ENCODE data around the gene FPGS.
"Not testable (repeated sequence)": the region's sequence is repeated elsewhere in the genome, so short reads cannot be mapped to it uniquely, and the experiment has no call there.

Gene FPGS, protein sequence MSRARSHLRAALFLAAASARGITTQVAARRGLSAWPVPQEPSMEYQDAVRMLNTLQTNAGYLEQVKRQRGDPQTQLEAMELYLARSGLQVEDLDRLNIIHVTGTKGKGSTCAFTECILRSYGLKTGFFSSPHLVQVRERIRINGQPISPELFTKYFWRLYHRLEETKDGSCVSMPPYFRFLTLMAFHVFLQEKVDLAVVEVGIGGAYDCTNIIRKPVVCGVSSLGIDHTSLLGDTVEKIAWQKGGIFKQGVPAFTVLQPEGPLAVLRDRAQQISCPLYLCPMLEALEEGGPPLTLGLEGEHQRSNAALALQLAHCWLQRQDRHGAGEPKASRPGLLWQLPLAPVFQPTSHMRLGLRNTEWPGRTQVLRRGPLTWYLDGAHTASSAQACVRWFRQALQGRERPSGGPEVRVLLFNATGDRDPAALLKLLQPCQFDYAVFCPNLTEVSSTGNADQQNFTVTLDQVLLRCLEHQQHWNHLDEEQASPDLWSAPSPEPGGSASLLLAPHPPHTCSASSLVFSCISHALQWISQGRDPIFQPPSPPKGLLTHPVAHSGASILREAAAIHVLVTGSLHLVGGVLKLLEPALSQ

DNA sequence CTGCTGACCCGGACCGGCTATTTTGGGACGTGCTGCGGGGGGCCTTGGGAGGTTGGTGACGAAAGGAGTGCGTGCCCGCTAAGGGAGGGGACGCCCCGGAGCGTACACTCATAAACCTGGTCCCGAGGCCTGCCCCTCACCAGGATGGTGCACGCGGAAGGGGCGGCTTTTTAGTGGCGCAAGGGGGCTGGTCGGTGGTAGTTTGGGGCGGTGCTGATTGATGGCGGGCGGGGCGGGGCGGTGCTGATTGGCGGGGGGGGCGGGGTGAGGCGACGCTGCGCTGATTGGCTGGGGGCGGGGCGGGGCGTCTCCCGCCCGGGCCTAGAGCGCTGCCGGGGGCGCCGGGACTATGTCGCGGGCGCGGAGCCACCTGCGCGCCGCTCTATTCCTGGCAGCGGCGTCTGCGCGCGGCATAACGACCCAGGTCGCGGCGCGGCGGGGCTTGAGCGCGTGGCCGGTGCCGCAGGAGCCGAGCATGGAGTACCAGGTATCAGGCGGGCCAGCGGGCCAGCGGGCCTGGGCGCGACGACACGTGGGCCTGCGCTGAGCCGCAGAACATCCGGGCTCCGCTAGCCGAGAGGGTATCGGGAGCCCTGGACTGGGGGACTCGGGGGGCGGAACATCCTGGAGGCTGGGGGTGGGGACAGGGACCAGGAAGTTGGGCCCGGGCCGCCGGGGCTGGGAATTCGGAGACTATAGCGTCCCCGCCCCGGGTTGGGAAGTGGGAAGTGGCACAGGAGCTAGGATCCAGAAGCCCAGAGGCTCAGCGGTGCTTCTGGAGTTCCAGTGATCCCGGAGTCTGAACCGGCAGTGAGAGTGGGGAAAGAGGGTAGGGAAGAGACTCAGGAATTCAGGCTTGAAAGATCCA is at the start of gene FPGS:
FPGS (plus strand) TSS at position 307 of the 868 bp plus-strand sequence; CDS start at position 350, 43 bp downstream.
- intact Hi-C loops (cut with DNase I), result no loop called here
- peak; percentile 58 to 93 (median 84) for DNase-seq

DNA sequence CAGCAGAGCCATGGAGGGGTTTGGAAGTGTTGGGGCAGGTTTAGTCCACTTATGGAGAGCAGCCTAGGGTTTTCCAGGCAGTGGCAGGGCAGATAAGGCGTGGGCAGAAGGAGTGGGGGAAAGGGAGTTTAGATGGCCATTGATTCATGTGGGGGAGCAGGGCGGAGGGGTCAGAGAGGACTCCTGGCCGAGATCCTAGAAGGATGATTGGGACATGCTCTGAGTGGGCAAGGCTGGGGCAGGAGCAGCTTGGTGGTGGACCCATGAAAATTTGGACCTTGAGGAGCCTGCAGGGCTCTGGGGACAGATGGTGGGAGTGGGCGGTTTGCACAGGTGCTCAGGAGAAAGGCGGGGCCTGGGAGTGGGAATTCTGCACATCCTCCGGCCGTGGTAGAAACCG is 49.5 kb upstream of the FPGS start:
- DNase-seq, result no peak

DNA sequence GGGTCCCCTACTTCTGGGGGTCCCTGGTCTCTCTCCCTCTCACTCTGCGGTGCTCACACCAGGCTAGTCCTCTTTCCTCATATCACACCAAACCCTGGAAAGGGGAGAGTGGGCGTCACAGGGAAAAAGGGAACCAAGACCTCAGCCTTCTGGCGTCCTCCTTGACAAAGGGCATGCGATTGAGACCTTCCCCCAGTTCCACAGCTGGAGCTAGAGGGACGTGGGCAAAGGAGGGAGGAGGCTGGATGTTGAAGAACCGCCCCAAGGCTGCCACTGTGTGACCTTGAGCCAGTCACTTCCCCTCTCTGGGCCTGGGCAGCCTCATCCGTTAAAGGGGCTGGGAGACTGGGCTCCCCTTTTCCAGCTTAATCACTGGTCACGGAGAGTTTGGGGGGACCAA is 49.1 kb upstream of the FPGS start:
- DNase-seq, result no peak
- intact Hi-C loops (cut with DNase I), result no loop called here

More for the DNA sequence above, 49.5 kb upstream of the FPGS start:
- intact Hi-C loops (cut with DNase I), result no loop called here

DNA sequence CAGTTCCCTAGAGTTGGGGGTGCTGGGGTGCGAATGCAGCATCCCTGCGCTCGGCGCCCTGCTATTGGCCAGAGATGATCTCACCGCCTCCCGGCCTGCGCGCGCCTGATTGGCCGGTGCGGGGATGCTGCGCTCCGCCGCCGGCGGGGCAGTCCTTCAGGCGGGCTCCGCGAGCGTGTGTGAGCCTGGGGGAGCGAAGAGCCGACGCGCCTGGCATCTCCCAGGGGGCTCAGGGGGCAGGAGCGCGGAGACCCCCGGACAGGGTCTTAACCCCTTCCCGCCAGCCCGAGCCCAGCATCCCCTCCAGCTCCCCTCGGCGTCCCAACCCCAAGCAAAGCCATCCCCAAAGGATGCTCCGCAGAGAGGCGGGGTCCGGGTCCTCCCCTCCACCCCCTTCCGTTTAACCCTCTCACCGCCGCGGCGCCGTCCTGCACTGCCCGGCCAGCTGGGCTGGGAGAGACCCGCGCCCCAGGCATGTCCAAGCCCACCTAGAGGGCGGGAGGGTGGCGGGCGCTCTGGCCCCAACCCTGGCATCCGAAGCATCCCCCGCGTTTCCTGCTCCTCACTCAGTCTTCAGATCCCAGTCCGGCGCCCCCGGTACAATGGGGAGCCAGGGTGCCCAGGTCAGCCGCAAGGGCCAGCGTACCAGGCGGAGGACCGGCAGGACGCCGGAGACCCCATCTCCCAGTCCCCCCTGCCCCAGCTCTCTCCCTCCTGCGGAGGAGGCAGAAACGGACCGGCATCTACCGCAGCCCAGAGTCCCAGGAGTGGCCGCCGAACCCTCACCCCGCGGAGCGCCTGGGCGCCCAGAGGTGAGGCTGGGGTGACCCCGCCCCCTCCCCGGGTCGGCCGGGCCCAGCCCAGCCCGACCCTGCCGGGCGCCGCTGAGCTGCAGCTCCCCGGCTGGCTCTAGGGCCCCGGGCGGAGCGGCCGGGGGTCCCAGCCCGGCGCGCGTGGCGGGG is 48.3 kb upstream of the FPGS start:
- peak in 41 of 42 donors; percentile 48 to 88 (median 74) for DNase-seq
- intact Hi-C loops (cut with DNase I), result no loop called here

DNA sequence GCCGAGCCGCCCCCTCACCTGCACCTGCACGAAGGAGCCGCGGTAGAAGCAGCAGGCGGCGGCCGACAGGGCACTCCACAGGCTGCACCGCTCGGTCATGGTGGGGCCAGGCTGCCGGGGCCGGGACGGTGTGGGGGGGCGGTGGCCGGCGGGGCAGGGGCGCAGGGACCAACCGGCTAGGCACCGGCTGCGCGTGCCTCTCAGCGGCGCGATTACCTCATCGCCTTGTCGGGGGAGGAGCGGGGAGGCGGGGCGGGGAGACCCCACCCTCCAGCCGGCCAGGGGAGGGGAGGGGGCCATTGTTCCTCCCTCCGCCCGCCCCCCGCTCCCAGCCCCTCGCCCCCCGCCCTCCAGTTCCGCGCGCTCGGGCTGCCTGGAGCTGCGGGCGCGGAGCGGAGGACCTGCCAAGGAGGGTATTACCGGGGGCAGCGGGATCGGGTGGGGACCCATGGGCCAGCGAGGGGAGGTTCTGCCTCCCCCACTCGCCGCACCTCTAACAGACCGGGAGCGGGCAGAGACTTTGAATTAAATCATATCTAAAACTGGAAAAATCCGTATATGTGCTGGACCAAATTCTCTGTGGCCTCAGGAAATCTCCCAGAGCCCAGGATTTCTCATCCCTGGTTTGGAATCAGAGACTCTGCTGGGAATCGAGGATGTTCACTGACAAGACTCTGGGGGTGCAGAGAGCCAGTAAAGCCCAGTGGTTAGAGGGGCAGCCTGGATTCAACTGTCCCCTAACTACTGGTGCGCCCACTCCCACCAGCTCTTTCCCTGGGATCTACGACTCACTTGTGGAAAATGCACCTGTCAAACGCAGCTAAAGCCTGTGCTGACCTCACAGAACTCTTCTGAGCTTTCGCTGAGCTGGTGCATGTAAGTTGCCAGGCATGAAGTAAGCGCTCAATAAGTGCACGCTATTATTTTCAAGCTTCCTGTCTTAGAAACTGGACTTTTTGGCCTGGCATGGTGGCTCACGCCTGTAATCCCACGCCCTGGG is 47.3 kb upstream of the FPGS start:
- peak in 10 of 42 donors; percentile 26 to 61 (median 36) for DNase-seq
- intact Hi-C loops (cut with DNase I), result no loop called here

DNA sequence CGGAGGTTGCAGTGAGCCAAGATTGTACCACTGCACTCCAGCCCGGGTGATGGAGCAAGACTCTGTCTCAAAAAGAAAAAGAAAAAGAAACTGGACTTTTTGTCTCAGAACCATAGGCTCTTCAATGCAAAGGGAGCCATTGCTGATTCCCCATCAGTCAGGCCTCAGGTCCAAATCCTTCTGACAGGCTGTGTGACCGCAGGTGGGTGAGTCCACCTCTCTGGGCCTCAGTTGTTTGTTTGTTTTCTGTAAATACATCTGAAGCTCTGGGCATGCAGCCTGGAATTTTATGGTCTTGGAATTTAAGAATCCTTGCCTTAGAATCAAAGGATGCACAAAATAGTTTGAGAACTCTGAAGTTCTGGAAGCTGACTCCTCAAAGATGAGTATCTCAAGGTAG is 46.4 kb upstream of the FPGS start:
- intact Hi-C loops (cut with DNase I), result no loop called here
- DNase-seq, result no peak

DNA sequence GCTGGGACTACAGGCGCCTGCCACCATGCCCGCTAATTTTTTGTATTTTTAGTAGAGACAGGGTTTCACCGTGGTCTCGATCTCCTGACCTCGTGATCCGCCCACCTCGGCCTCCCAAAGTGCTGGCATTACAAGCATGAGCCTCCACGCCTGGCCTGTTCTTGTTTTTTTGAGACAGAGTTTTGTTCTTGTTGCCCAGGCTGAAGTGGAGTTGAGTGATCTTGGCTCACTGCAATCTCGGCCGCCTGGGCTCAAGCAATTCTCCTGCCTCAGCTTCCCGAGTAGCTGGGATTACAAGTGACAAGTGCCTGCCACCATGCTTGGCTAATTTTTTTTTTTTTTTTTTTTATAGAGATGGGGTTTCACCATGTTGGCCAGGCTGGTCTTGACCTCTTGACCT is 45.9 kb upstream of the FPGS start:
- intact Hi-C loops (cut with DNase I); DNase-seq: not testable (repeated sequence)

DNA sequence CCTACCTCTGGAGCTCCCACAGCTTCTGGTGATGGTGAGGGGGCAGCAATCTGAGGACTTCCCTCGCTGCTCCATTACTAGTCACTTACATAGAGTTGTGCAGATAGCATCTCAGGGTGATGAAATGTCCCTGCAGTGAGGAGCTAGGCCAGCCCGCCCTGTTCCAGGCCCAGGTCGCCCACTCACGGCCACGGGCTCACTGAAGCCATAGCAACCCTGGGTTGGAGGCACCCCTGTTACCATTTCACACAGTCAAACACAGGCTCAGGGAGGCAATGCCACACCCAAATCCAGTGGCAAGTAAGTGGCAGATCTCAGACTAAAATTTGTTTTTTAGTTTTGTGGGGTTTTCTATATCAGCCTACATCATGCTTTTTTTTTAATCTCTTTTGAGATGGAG is 43.8 kb upstream of the FPGS start:
- DNase-seq, result no peak
- intact Hi-C loops (cut with DNase I), result no loop called here

DNA sequence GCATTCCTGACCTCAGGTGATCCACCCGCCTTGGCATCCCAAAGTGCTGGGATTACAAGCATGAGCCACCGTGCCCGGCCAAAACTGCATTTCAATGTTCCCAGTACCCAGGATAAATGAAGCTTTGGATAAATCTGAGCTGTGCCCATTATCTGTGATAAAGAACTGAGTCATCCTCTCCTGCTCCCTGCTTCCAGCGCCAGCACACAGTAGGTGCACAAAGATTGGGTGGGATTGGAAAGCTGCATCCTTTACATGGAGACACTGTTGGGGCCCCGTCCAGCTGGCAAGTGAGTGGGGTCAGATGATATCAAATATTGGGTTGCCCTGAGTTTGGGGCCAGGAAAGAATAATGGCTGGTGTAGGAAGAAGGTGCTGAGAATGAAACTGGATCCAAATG is 41.6 kb upstream of the FPGS start:
- intact Hi-C loops (cut with DNase I), result no loop called here
- no peak for DNase-seq

DNA sequence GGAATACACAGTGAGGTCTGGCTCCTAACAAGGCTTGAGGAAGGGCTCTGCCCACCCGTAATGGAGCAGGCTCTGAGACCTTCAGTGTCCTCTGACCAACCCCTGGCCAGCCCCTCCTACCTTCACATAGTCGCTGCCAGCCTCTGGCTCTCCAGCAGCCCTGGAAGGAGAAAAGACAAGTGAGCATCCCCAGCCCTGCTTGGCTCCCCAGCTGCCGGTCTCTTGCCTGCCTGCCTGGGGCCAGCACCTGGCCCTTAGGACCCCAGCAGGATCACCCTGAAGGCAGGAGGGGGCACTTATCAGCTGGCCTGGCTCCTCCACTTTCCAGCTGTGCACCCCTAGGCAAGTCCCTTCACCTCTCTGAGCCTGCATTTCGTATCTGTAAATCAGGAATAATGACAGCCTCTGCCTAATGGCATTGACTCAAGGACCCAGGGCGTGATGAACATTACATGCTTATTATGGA is 41.2 kb upstream of the FPGS start:
- intact Hi-C loops (cut with DNase I), result no loop called here
- DNase-seq, result no peak

DNA sequence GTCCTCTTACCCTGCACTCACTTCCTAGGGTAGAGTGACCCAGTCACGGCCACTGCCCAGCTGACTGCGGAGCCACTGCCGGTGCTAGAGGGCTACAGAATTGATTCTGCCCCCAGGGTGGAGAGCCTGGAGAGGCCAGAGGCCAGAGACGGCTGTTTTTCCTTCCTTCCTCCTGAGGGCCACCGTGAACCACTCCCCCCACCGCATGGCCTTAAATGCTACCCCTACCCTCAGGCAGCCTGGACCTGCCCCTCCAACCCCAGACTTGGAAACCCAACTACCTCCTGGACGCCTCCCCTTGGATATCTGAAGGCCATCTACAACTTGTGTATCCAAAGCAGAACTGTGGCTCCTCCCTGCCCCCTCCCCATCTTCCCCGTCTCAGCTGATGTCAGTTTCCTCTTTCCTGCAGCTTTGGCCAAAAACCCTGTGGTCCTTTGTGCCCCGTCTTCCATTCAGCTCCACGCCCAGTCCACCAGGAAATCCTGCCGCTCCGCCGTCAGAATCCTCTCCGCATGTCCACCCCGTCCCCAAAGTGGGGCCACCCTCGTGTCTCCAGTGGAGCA is 40.5 kb upstream of the FPGS start:
- intact Hi-C loops (cut with DNase I), result no loop called here
- DNase-seq, result peak in 9 of 42 donors; percentile 12 to 56 (median 30)

DNA sequence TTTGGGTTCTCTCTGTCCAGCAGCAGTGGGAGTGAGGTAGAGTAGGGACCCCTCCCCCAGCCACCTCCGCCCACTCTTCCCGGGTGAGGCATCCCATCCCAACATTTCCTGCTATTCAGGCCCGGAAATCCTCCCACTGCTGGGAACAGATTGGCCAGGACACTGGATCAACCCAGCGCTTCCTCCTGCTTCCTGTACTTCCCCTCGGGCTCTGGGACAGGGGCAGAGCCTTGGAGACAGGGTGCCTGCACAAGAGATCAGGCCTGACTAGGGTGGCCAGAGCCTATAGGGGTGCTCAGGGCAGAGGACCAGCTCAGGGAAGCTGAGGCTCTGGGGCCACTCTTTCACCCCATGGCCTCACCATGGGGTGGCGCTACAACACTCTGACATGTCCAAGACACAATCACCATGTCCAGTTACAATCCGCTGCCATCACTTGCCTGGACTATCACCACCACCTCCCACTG is 38.7 kb upstream of the FPGS start:
- DNase-seq, result peak in 6 of 42 donors; percentile 19 to 70 (median 46)
- intact Hi-C loops (cut with DNase I), result no loop called here

DNA sequence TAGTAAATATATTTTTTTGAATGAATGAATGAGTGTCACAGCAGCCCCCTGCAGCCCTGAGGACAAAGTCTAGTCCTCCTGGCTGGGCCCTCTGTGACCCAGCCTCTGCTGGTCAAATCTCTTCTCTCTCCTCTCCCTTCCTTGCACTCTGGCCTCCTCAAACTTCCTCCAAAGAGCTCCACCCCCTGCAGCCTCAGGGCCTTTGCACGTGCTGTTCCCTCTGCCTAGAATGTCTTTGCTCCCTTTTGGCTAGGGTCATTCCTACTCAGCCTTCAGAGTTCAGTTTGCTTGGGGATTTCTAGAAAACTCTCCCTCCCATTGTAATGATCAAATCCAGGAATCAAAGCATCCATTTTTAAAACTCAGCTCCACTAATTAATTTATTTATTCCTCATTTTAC is 37.3 kb upstream of the FPGS start:
- intact Hi-C loops (cut with DNase I), result no loop called here
- no peak for DNase-seq

DNA sequence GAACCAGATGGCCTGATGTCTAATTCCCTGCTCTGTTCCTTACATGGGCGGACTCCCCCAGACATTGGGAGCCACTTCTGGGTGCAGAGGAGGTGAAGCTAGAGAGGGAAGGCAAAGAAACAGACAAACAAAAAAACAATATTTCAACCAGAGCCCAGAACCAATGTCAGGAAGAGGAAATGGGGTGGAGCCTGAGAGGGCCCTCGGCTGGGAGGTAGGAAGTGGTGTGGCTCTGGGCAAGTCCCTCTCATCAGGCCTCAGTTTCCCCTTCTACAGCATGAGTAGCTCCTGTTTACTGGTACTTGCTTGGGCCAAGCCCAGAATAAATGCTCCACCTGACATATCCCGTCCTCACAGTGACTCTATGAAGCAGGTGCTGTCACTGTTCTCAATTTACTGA is 35.3 kb upstream of the FPGS start:
- no peak for DNase-seq
- intact Hi-C loops (cut with DNase I), result no loop called here

DNA sequence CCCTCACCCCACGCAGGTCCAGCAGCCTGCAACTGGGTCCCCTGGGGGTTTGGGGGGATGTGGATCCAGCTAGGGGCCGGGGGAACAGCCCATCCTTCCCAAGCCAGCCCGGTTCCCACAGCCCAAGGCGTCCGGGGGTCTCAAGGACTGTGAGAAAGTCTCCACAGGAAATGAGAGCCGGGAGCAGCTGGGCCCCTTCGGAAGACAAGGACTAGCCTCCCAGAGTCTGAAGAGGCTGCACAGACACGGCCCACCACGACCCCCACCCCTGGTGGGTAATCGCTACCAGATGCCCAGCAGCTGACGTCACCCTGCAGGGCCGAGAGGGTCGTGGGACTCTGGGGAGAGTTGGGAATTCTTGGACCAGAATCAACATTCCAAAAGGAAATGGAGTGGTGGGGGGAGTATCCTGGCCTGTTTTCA is 34.8 kb upstream of the FPGS start:
- intact Hi-C loops (cut with DNase I), result no loop called here
- DNase-seq, result no peak

DNA sequence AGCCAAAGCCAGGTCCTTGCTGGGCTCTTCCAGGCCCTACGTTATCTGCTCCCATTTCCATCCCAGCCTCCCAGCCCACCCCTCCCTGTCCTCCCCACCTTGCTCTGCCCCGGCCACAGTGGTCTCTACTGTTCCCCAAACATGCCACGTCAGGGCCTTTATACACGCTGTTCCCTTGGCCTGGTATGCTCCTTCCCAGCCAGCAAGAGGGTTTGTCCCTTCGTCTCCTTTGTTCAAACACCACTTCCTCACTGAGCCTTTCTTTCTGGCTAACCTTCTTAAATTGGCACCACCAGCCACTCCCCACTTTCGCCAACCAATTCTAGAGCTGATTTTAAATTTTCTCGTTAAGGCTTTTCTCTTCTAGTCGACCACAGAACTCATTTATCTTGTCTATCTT is 34.0 kb upstream of the FPGS start:
- no peak for DNase-seq
- intact Hi-C loops (cut with DNase I), result no loop called here

DNA sequence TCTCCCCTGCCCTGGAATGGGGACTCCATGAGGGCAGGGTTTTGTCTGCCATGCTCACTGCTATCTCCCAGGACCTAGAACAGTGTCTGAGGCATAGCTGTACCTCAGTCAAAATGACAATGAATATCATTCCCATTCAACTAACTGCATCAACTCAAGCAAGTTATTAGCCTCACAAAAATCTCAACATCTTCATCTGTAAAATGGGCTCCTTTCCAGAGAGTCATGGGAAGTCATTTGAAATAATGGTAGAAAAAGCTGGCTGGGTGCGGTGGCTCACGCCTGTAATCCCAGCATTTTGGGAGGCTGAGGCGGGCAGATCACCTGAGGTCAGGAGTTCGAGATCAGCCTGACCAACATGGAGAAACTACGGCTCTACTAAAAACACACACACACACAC is 33.6 kb upstream of the FPGS start:
- intact Hi-C loops (cut with DNase I), result no loop called here
- DNase-seq, result no peak
